Naive thymus-derived CD8-positive, alpha-beta T cell (primary cell): ENCODE data around the gene PCP2. TPM values are rescaled to one million over a fixed set of nuclear protein-coding genes. Genes with fewer than 3 reads are reported as not detected.
"Not testable (repeated sequence)": the region's sequence is repeated elsewhere in the genome, so short reads cannot be mapped to it uniquely, and the experiment has no call there.

Source experiments
- ATAC-seq, 2 donors: fragments of 150-1000 bp; cut with Tn5 transposase in 1 of 2; sonication (Bioruptor Pico), chemical (Tn5 transposase) in 1 of 2; 1 replicate in 1 of 2; 2 replicates in 1 of 2; pipeline ENCODE4 v1.10.0; 2021; ENCODE audit warnings: mild to moderate bottlenecking in 2 of 2, moderate library complexity in 2 of 2
- POLR2A ChIA-PET: fragments of 350-600 bp; sonication (Branson Sonifier 250); formaldehyde crosslinking; loops from one replicate; lab custom pipeline; 2021; ENCODE audit warnings: antibody characterized with exemption; lab: Charles Lee
- DNase-seq, 10 donors: peaks; one replicate each; pipeline versions ENCODE4 v3.0.0 to v3.0.0-alpha.2; 2020 to 2022
- H3K27ac Mint-ChIP-seq, 10 donors: one replicate each; pipeline ENCODE4 v1.8.0; 2020 to 2022; ENCODE audit warnings: mild to moderate bottlenecking in 10 of 10, mixed read lengths in 10 of 10, moderate library complexity in 4 of 10, inconsistent platforms in 1 of 10
- H3K27me3 Mint-ChIP-seq, 5 donors: one replicate each; pipeline ENCODE4 v1.8.0; 2021 to 2022; ENCODE audit warnings: mixed read lengths in 5 of 5
- H3K36me3 Mint-ChIP-seq, 3 donors: one replicate each; pipeline ENCODE4 v1.8.0; 2020 to 2022; ENCODE audit warnings: mixed read lengths in 3 of 3, mild to moderate bottlenecking in 2 of 3, inconsistent platforms in 1 of 3
- H3K4me1 Mint-ChIP-seq, 4 donors: one replicate each; pipeline ENCODE4 v1.8.0; 2021 to 2022; ENCODE audit warnings: mixed read lengths in 4 of 4
- H3K4me3 Mint-ChIP-seq, 10 donors: one replicate each; pipeline ENCODE4 v1.8.0; 2020 to 2022; ENCODE audit warnings: mild to moderate bottlenecking in 10 of 10, mixed read lengths in 10 of 10, moderate library complexity in 6 of 10, inconsistent platforms in 1 of 10
- H3K9me3 Mint-ChIP-seq, 9 donors: one replicate each; pipeline ENCODE4 v1.8.0; 2020 to 2022; ENCODE audit warnings: mixed read lengths in 9 of 9, mild to moderate bottlenecking in 3 of 9, inconsistent platforms in 1 of 9, moderate library complexity in 1 of 9
- polyA plus RNA-seq, 3 donors: library from polyadenylated mRNA; unstranded; fragments of 300-500 nt; fragmentation: Illumina TruSeq; gene quantifications; one replicate each; pipeline ENCODE4 v1.2.3, GENCODE V29; 2021
- total RNA-seq, 8 experiments: library from RNA in 2 of 8; stranded (reverse) in 2 of 8; gene quantifications; one replicate each; pipeline ENCODE4 v1.2.3 and lab custom pipeline; 2021 to 2026

The PCP2 gene
- total and polyA plus RNA-seq, 5 experiments from 2014 or later, result 0.76 to 8.4 (median 5.2) TPM; not detected in 2

GRCh38 chr19:7643629-7644549 is 10.4 kb upstream of the PCP2 start:
- not testable (repeated sequence) for ATAC-seq, H3K4me3 Mint-ChIP-seq, H3K9me3 Mint-ChIP-seq, H3K27me3 Mint-ChIP-seq
- H3K36me3 Mint-ChIP-seq, result peaks cover 0 to 24% (median 0%) of the 10 kb centered on the region in 3 donors
- peak in 1 of 10 donors; percentile 14 for DNase-seq
- H3K4me1 Mint-ChIP-seq, result peaks cover 13 to 15% (median 15%) of the 10 kb centered on the region in 4 donors
- POLR2A ChIA-PET, result interaction anchor here (0.7 to 1.3 kb wide), 2 partner anchors 12 to 14 kb away, joined by 3 to 4 read pairs; no protein-coding TSS in a partner anchor
- H3K27ac Mint-ChIP-seq, result peak overlapping the region in 1 of 10 donors; percentile 60

- H3K4me3 Mint-ChIP-seq, result no peak overlapping the region
- DNase-seq (no peak), ATAC-seq (no peak)
- POLR2A ChIA-PET, result no interaction called here
- H3K4me1 Mint-ChIP-seq, result peaks cover 14 to 24% (median 19%) of the 10 kb centered on the region in 4 donors
- H3K27ac Mint-ChIP-seq, result peak overlapping the region in 1 of 10 donors; percentile 11
- peaks cover 0 to 24% (median 0%) of the 10 kb centered on the region in 3 donors for H3K36me3 Mint-ChIP-seq
- H3K27me3 Mint-ChIP-seq, result no peaks in the 10 kb centered on the region
- no peaks in the 10 kb centered on the region for H3K9me3 Mint-ChIP-seq
Observed at GRCh38 chr19:7643031-7643415, 9.5 kb upstream of the PCP2 start.

- Mint-ChIP-seq H3K36me3 (peaks cover 0 to 20% (median 0%) of the 10 kb centered on the region in 3 donors), H3K4me3 (no peak overlapping the region), H3K4me1 (peaks cover 14 to 29% (median 21%) of the 10 kb centered on the region in 4 donors), H3K9me3 (no peaks in the 10 kb centered on the region), H3K27me3 (no peaks in the 10 kb centered on the region), H3K27ac (no peak overlapping the region)
- ATAC-seq (no peak), DNase-seq (no peak)
- POLR2A ChIA-PET, result interaction anchor here (1.9 kb wide), 1 partner anchor 13 kb away, joined by 8 read pairs; the partner anchor contains the start of genes PET100 and XAB2
Observed at GRCh38 chr19:7642295-7643030, 8.9 kb upstream of the PCP2 start.

GRCh38 chr19:7641290-7642276 is 8.1 kb upstream of the PCP2 start:
- Mint-ChIP-seq H3K4me1 (peaks cover 15 to 32% (median 26%) of the 10 kb centered on the region in 4 donors), H3K27ac (peak overlapping the region in 1 of 10 donors; percentile 59), H3K4me3 (no peak overlapping the region), H3K27me3 (no peaks in the 10 kb centered on the region), H3K36me3 (peaks cover 0 to 20% (median 0%) of the 10 kb centered on the region in 3 donors), H3K9me3 (no peaks in the 10 kb centered on the region)
- POLR2A ChIA-PET, result interaction anchor here (1.9 kb wide), 1 partner anchor 12 kb away, joined by 8 read pairs; the partner anchor contains the start of genes PET100 and XAB2
- DNase-seq (no peak), ATAC-seq (no peak)

- no peak for DNase-seq
- peaks cover 0 to 17% (median 0%) of the 10 kb centered on the region in 3 donors for H3K36me3 Mint-ChIP-seq
- H3K27me3 Mint-ChIP-seq, result no peaks in the 10 kb centered on the region
- H3K4me3 Mint-ChIP-seq, result no peak overlapping the region
- no peak for ATAC-seq
- no peak overlapping the region for H3K27ac Mint-ChIP-seq
- no peaks in the 10 kb centered on the region for H3K9me3 Mint-ChIP-seq
- peaks cover 14 to 40% (median 30%) of the 10 kb centered on the region in 4 donors for H3K4me1 Mint-ChIP-seq
- POLR2A ChIA-PET, result interaction anchor here (1.9 kb wide), 1 partner anchor 11 kb away, joined by 8 read pairs; the partner anchor contains the start of genes PET100 and XAB2
Observed at GRCh38 chr19:7640803-7641202, 7.3 kb upstream of the PCP2 start.

- Mint-ChIP-seq H3K4me1 (peaks cover 14 to 46% (median 38%) of the 10 kb centered on the region in 4 donors), H3K9me3 (no peaks in the 10 kb centered on the region), H3K4me3 (peak overlapping the region in 7 of 10 donors; percentile 30 to 77 (median 49)), H3K27ac (peak overlapping the region in 7 of 10 donors; percentile 15 to 85 (median 46)), H3K36me3 (peaks cover 0 to 10% (median 0%) of the 10 kb centered on the region in 3 donors), H3K27me3 (no peaks in the 10 kb centered on the region)
- DNase-seq (no peak), ATAC-seq (no peak)
- POLR2A ChIA-PET, result no interaction called here
Observed at GRCh38 chr19:7639863-7640348, 6.4 kb upstream of the PCP2 start.

- Mint-ChIP-seq H3K36me3 (peaks cover 0 to 4% (median 0%) of the 10 kb centered on the region in 3 donors), H3K27me3 (no peaks in the 10 kb centered on the region), H3K4me3 (peak overlapping the region in 9 of 10 donors; percentile 19 to 77 (median 41)), H3K9me3 (no peaks in the 10 kb centered on the region), H3K27ac (peak overlapping the region in 4 of 10 donors; percentile 42 to 66 (median 62)), H3K4me1 (peaks cover 16 to 50% (median 40%) of the 10 kb centered on the region in 4 donors)
- POLR2A ChIA-PET, result interaction anchor here (2.1 to 2.7 kb wide), 2 partner anchors 9 to 10 kb away, joined by 8 to 16 read pairs; partner anchors contain the start of genes PET100 and XAB2
- DNase-seq, result no peak
- no peak for ATAC-seq
Observed at GRCh38 chr19:7638802-7639465, 5.4 kb upstream of the PCP2 start.

- H3K27me3 Mint-ChIP-seq, result no peaks in the 10 kb centered on the region
- peak overlapping the region; percentile 73 to 91 (median 86) for H3K4me3 Mint-ChIP-seq
- H3K36me3 Mint-ChIP-seq, result peaks cover 0 to 2% (median 0%) of the 10 kb centered on the region in 3 donors
- peak overlapping the region; percentile 57 to 94 (median 89) for H3K27ac Mint-ChIP-seq
- no peaks in the 10 kb centered on the region for H3K9me3 Mint-ChIP-seq
- ATAC-seq (peak; percentile 18 to 24), DNase-seq (peak in 1 of 10 donors; percentile 29)
- H3K4me1 Mint-ChIP-seq, result peaks cover 20 to 53% (median 44%) of the 10 kb centered on the region in 4 donors
- POLR2A ChIA-PET, result interaction anchor here (0.6 to 2.7 kb wide), 8 partner anchors 8 to 447 kb away, joined by 3 to 16 read pairs (median 5); partner anchors contain the start of genes PET100, TRAPPC5 and XAB2
Observed at GRCh38 chr19:7637374-7638256, 4.1 kb upstream of the PCP2 start.

GRCh38 chr19:7636691-7637373 is 3.3 kb upstream of the PCP2 start, which contains the start of gene STXBP2:
Gene STXBP2 (plus strand): TSS chr19:7637110. CDS start chr19:7637150, 40 bp downstream.
- ATAC-seq (peak; percentile 95 to 96), DNase-seq (peak; percentile 87 to 98 (median 94))
- peak within 1 kb of the TSS; percentile 77 to 94 (median 92) for H3K27ac Mint-ChIP-seq
- H3K36me3 Mint-ChIP-seq, result peaks cover 0 to 2% (median 2%) of the 10 kb centered on the region in 3 donors
- H3K27me3 Mint-ChIP-seq, result no peaks in the 10 kb centered on the region
- POLR2A ChIA-PET, result interaction anchor here (0.6 to 2.7 kb wide), 6 partner anchors 8 to 194 kb away, joined by 3 to 16 read pairs (median 6); partner anchors contain the start of genes PET100, TRAPPC5 and XAB2
- peaks cover 20 to 56% (median 44%) of the 10 kb centered on the region in 4 donors for H3K4me1 Mint-ChIP-seq
- H3K9me3 Mint-ChIP-seq, result no peaks in the 10 kb centered on the region
- peak within 1 kb of the TSS; percentile 73 to 91 (median 86) for H3K4me3 Mint-ChIP-seq
